PFSK-1 (cell line): ENCODE data around the gene EXOC4.

Experiments
- POLR2AphosphoS5 ChIP-seq: IDR thresholded peaks from 2 replicates; pipeline ENCODE4 v1.6.1; 2012; ENCODE audit warnings: low read depth, mild to moderate bottlenecking, control low read depth, low read length, moderate library complexity
- SIN3A ChIP-seq: IDR thresholded peaks from 2 replicates; pipeline ENCODE4 v1.6.1; 2012; ENCODE audit warnings: mild to moderate bottlenecking, low read length, moderate library complexity, borderline replicate concordance; ENCODE audit not compliant: insufficient read depth
- TAF1 ChIP-seq: IDR thresholded peaks from 2 replicates; pipeline ENCODE4 v1.6.1; 2012; ENCODE audit warnings: low read length, control low read depth, borderline replicate concordance; ENCODE audit not compliant: insufficient read depth
- TF ChIP-seq, protein P1 (sequence below), 2 experiments: IDR thresholded peaks; 2 replicates each; pipeline versions ENCODE4 v1.6.1 to v1.8.0; 2011 to 2012; ENCODE audit warnings: low read depth in 2 of 2, low read length in 2 of 2, control low read depth in 1 of 2, inconsistent platforms in 1 of 2, mild to moderate bottlenecking in 1 of 2, moderate library complexity in 1 of 2; ENCODE audit not compliant: insufficient read depth in 1 of 2

DNA sequence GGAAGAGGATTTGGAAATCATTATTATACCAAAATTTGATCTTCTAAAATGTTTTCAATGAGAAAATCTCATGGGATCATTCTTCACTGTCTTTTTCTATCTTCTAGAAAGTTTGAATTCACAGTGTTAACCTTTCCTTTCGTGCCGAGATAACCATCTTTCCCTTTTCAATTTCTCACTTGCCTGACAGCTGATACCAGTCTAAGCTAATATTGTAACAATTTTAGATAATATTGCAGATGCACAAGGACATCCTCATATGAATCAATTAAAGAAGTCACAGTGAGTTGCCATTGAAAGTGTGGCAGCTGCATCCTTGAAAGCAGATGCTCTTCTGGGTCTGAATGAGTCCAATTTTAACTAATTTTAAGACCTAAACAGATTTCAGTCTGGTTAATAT, 734.7 kb downstream of the EXOC4 start:
- TF ChIP-seq TAF1: no peak
- TF ChIP-seq SIN3A: no peak
- TF ChIP-seq POLR2AphosphoS5: no peak
- TF ChIP-seq, protein P1, sequence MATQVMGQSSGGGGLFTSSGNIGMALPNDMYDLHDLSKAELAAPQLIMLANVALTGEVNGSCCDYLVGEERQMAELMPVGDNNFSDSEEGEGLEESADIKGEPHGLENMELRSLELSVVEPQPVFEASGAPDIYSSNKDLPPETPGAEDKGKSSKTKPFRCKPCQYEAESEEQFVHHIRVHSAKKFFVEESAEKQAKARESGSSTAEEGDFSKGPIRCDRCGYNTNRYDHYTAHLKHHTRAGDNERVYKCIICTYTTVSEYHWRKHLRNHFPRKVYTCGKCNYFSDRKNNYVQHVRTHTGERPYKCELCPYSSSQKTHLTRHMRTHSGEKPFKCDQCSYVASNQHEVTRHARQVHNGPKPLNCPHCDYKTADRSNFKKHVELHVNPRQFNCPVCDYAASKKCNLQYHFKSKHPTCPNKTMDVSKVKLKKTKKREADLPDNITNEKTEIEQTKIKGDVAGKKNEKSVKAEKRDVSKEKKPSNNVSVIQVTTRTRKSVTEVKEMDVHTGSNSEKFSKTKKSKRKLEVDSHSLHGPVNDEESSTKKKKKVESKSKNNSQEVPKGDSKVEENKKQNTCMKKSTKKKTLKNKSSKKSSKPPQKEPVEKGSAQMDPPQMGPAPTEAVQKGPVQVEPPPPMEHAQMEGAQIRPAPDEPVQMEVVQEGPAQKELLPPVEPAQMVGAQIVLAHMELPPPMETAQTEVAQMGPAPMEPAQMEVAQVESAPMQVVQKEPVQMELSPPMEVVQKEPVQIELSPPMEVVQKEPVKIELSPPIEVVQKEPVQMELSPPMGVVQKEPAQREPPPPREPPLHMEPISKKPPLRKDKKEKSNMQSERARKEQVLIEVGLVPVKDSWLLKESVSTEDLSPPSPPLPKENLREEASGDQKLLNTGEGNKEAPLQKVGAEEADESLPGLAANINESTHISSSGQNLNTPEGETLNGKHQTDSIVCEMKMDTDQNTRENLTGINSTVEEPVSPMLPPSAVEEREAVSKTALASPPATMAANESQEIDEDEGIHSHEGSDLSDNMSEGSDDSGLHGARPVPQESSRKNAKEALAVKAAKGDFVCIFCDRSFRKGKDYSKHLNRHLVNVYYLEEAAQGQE (IDR thresholded peaks at IDR 0.05; ENCODE audit: insufficient read depth in 1 of 2, low read depth in 2 of 2, low read length in 2 of 2): no peak
